ENCODE measurements around the gene GOLGA8S. TPM values are rescaled to one million over a fixed set of nuclear protein-coding genes. Genes with fewer than 3 reads are reported as not detected.
"Not testable (repeated sequence)": the region's sequence is repeated elsewhere in the genome, so short reads cannot be mapped to it uniquely, and the experiment has no call there.

The GOLGA8S gene
- total RNA-seq, 1 donor: under 0.01 TPM

DNA sequence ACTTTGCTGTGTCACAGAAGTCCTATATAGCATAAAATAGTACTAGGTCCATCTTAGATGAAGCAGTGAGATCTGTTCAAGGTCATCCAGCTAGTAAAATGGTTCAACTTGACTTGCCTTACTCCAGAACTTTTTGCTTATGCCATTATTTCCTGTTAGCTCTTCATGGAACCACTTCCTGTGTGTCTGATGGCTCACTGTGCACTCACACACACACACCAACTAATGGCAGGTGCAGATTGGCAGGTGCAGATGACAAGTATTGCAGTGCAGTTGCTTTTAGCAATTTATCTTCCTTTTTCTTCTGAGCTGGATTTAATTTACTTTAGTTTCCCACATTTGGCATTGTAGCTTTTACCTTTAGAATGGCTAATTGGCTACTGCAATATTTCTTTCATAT, 29.8 kb downstream of the GOLGA8S start:
- TF ChIP-seq CTCF (IDR thresholded peaks at IDR 0.05; ENCODE audit: insufficient read depth, low read length): no peak
- no peak overlapping the region for H3K4me3 ChIP-seq (ENCODE audit: low read depth, low read length)
- no peak for DNase-seq (ENCODE audit: low read depth)

GRCh38 chr15:23385886-23386430, 31.4 kb downstream of the GOLGA8S start:
- no peak for TF ChIP-seq CTCF (IDR thresholded peaks at IDR 0.05; ENCODE audit: insufficient read depth, low read length)
- no peak for DNase-seq (ENCODE audit: low read depth)
- H3K4me3 ChIP-seq (ENCODE audit: low read depth, low read length): no peak overlapping the region

GRCh38 chr15:23387621-23388190, 33.2 kb downstream of the GOLGA8S start:
- no peak for TF ChIP-seq CTCF (IDR thresholded peaks at IDR 0.05; ENCODE audit: insufficient read depth, low read length)
- no peak overlapping the region for H3K4me3 ChIP-seq (ENCODE audit: low read depth, low read length)

DNA sequence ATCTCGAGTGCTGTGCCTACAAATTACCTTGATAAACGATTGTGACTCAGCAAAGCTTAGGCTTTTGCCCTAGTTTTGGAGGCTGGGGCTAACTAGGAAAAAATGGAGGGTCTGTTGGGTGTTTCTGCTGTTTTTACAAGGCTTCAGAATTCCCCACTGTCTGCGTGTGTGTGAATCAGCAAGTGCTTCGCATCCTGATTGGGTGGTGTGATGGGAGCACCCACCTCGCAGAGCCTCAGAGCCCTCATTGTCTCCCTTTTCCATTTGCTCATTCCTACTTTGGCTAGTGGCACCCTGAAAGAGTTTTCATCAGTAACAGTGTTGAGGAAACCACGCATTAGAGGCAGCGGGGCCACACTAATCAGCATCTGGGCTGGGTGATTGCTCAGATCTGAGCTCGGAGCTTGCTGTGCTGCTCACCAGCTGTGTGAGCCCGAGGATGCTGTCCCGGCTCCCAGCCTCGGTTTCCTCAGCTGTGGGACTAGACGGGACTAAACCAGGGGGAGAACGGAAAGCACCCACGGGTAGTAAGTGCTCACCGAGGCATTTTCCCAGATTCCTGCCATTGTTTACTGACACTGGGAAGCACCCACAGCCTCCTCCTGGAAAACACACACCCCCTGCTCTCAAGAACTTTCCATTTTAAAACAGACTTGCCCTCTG, 40.6 kb downstream of the GOLGA8S start:
- DNase-seq (ENCODE audit: low read depth): no peak
- no peak overlapping the region for H3K4me3 ChIP-seq (ENCODE audit: low read depth, low read length)
- TF ChIP-seq CTCF (IDR thresholded peaks at IDR 0.05; ENCODE audit: insufficient read depth, low read length): no peak

More at GRCh38 chr15:23387621-23388190, 33.2 kb downstream of the GOLGA8S start:
- DNase-seq (ENCODE audit: low read depth): no peak

GRCh38 chr15:23395832-23396231, 41.3 kb downstream of the GOLGA8S start:
- H3K4me3 ChIP-seq (ENCODE audit: low read depth, low read length): no peak overlapping the region
- no peak for DNase-seq (ENCODE audit: low read depth)
- no peak for TF ChIP-seq CTCF (IDR thresholded peaks at IDR 0.05; ENCODE audit: insufficient read depth, low read length)

DNA sequence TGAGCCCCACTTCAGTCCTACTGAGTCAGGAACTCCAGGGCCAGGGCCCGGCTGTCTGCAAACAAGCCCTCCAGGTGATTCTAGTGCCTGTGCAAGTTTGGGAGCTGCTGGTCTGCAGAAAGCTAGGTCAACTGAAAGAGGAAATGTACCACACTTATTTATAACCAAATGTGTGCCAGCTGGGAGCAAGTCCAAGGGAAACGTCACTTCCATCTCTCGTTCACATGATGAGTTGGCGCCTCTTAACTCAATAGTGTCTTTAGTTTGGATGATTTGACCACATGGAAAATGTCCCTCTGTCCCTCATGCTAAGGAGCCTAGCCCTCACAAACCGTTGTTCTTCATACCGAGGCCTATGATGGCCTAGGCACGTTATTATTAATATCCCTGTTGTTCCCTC, 43.2 kb downstream of the GOLGA8S start:
- H3K4me3 ChIP-seq (ENCODE audit: low read depth, low read length): no peak overlapping the region
- no peak for TF ChIP-seq CTCF (IDR thresholded peaks at IDR 0.05; ENCODE audit: insufficient read depth, low read length)
- no peak for DNase-seq (ENCODE audit: low read depth)

DNA sequence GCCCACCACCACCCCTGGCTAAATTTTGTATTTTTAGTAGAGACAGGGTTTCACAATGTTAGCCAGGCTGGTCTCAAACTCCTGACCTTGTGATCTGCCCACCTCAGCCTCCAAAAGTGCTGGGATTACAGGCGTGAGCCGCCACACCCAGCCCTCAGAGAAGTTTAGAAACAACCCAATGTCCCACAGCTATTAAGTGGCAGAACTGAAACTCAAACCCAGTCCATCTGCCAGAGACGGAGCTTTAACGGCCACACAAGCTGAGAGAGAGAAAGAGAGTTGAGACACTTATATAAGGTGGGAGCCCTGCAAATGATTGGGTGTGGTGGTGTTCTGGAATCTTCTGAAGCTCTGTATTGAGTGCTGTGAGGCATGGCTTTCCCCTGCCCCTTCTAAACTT, 43.8 kb downstream of the GOLGA8S start:
- not testable (repeated sequence) for H3K4me3 ChIP-seq (ENCODE audit: low read depth, low read length); DNase-seq (ENCODE audit: low read depth)

DNA sequence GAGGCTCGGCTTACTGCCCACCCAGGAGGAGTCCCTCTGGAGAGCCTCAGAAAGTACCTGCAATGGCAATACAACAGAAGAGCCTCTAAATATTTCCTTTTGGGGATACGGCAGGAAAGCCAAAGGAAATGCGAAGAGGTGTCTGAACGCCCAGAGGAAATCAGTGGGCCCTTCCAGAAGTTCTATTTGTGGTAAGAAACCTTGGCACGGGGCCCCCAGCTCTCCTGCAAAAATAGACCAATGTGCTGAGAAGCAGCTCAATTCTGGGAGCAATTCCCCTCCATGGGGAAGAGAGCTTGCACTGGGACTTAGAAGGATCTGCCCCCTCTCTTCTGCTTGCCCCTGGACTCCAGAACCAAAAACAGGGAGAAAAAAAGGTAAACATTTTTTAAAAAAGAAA, 44.7 kb downstream of the GOLGA8S start:
- not testable (repeated sequence) for H3K4me3 ChIP-seq (ENCODE audit: low read depth, low read length); DNase-seq (ENCODE audit: low read depth)

Data from fibroblast of the aortic adventitia (primary cell).